ENCODE data around the gene OR52W1. TPM values are rescaled to one million over a fixed set of nuclear protein-coding genes. Genes with fewer than 3 reads are reported as not detected.

The OR52W1 gene
- total RNA-seq: not detected

GRCh38 chr11:6199174-6199810 is at the start of gene OR52W1:
Gene OR52W1, plus strand, starts transcription at chr11:6199224. Its CDS starts 0 bp downstream, at chr11:6199224.
- DNase-seq: peak in 1 of 2 donors; percentile 11
- TF ChIP-seq CTCF (IDR thresholded peaks at IDR 0.05) (no peak), POLR2AphosphoS5 (IDR thresholded peaks at IDR 0.05) (no peak), EP300 (IDR thresholded peaks at IDR 0.05) (no peak), POLR2A (IDR thresholded peaks at IDR 0.05) (no peak)
- no peak for ATAC-seq (ENCODE audit: low FRiP score in 2 of 2)
- no peak within 1 kb of the TSS for H3K4me3 ChIP-seq
- no peaks in the 10 kb centered on the region for H3K27me3 ChIP-seq
- peaks cover 0 to 4% (median 0%) of the 10 kb centered on the region in 4 donors for H3K4me1 ChIP-seq
- peak within 1 kb of the TSS in 1 of 4 donors; percentile 82 for H3K27ac ChIP-seq
- peaks cover 0 to 7% (median 0%) of the 10 kb centered on the region in 4 donors for H3K36me3 ChIP-seq
- no peaks in the 10 kb centered on the region for H3K9me3 ChIP-seq
- WGBS, 2 donors: 93 to 100% methylated on average over 4 to 5 of the region's 5 CpGs

GRCh38 chr11:6151117-6151516 is 47.9 kb upstream of the OR52W1 start:
- Histone ChIP-seq H3K4me3 (no peak overlapping the region), H3K9me3 (no peaks in the 10 kb centered on the region), H3K4me1 (no peaks in the 10 kb centered on the region), H3K27me3 (no peaks in the 10 kb centered on the region), H3K27ac (no peak overlapping the region), H3K36me3 (no peaks in the 10 kb centered on the region)
- no peak for ATAC-seq (ENCODE audit: low FRiP score in 2 of 2)
- TF ChIP-seq EP300 (IDR thresholded peaks at IDR 0.05): no peak
- no peak for TF ChIP-seq CTCF (IDR thresholded peaks at IDR 0.05)
- TF ChIP-seq POLR2A (IDR thresholded peaks at IDR 0.05): no peak
- TF ChIP-seq POLR2AphosphoS5 (IDR thresholded peaks at IDR 0.05): no peak
- 15 to 21% methylated on average over 1 of the region's 1 CpG for WGBS, 2 donors
- DNase-seq: no peak

- Histone ChIP-seq H3K27me3 (no peaks in the 10 kb centered on the region), H3K4me3 (no peak overlapping the region), H3K9me3 (no peaks in the 10 kb centered on the region), H3K27ac (no peak overlapping the region), H3K36me3 (no peaks in the 10 kb centered on the region), H3K4me1 (no peaks in the 10 kb centered on the region)
- ATAC-seq (ENCODE audit: low FRiP score in 2 of 2) (no peak), DNase-seq (no peak)
- 85 to 95% methylated on average over 2 of the region's 2 CpGs for WGBS, 2 donors
- TF ChIP-seq POLR2AphosphoS5 (IDR thresholded peaks at IDR 0.05) (no peak), POLR2A (IDR thresholded peaks at IDR 0.05) (no peak), EP300 (IDR thresholded peaks at IDR 0.05) (no peak), CTCF (IDR thresholded peaks at IDR 0.05) (no peak)
Observed at GRCh38 chr11:6152126-6152525, 46.9 kb upstream of the OR52W1 start.

GRCh38 chr11:6156628-6157359 is 42.2 kb upstream of the OR52W1 start:
- ATAC-seq (ENCODE audit: low FRiP score in 2 of 2): no peak

More at GRCh38 chr11:6156628-6157359, 42.2 kb upstream of the OR52W1 start:
- no peaks in the 10 kb centered on the region for H3K36me3 ChIP-seq
- no peak overlapping the region for H3K27ac ChIP-seq
- no peaks in the 10 kb centered on the region for H3K4me1 ChIP-seq
- H3K4me3 ChIP-seq: no peak overlapping the region
- DNase-seq: no peak
- no peaks in the 10 kb centered on the region for H3K27me3 ChIP-seq
- no peaks in the 10 kb centered on the region for H3K9me3 ChIP-seq
- TF ChIP-seq CTCF (IDR thresholded peaks at IDR 0.05) (no peak), POLR2A (IDR thresholded peaks at IDR 0.05) (no peak)
- 75 to 80% methylated on average over 7 of the region's 7 CpGs for WGBS, 2 donors
